A549 treated with CORT108297 at 1 μM for 4 hours (cell line): ENCODE results near the gene SEPTIN6. TPM values are rescaled to one million over a fixed set of nuclear protein-coding genes. Genes with fewer than 3 reads are reported as not detected.

Experiments
- total RNA-seq: library from RNA; stranded (reverse); fragments of 200-300 nt; extraction: Qiagen RNA extraction; gene quantifications from 5 replicates; pipeline ENCODE4 v1.2.3, GENCODE V29; 2022

Gene SEPTIN6
- 8.9 to 11.3 TPM (median 11.0 TPM) in 5 replicates for total RNA-seq

DNA sequence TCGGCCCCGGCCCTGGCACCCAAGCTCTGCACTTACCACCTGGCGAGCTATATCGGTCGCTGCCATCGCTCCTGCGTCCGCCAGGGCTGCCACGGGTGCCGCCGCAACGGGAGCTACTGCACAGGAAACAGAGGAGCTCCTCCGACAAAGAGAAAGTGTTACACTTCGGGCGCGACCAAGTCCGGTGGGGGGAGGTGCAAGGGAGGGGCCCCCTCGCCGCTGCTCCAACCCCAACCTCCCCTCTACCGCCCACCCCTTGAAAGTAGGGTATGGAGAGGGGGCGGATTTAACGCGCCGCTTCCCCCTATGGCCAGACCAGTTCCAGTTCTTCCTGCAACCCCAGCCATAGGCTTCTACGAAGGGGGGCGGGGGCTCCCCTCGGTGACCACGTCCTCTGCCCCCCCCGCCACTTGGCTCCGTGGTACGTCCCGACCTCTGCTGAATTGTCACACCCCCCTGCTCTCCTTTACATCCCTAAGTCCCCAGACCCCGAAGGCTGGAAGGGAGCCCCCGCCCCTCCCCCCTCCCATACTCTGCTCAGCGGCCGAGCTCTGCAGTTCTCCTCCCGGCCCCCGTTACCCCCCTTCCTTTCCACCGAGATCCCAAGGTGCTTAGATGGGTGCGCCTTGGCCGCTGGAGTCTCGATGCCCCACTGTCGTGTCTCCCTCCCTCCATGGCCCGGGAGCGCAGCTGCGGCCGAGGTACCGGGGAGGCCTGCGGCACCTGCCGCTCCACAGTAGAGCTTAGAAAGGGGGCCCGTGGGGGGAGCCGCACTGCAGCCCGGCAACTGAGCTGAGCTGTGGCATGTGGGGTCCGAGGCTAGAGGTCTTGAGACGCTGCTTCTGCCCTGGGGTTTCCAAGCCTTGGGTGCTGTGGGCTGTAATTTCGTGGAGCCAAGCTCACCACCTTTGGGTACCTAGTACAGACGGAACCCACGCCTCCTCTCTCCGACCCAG, at the start of gene SEPTIN6:
Gene SEPTIN6 (minus strand): TSS at position 129 of the 956 bp plus-strand sequence. CDS start 63 bp downstream, at position 66.

Other genes with a start within 250 kb of the SEPTIN6 start
- gene SLC25A5, start 224.7 kb downstream of the SEPTIN6 start, total RNA-seq = 720 to 781 TPM (median 771 TPM) in 5 replicates
- gene STEEP1, start 127.8 kb downstream of the SEPTIN6 start, total RNA-seq = 30.3 to 37.8 TPM (median 31.1 TPM) in 5 replicates
- gene UBE2A, start 118.6 kb downstream of the SEPTIN6 start, total RNA-seq = 132 to 153 TPM (median 138 TPM) in 5 replicates
- gene NKRF, start 86.7 kb downstream of the SEPTIN6 start, total RNA-seq = 16.2 to 19.5 TPM (median 17.0 TPM) in 5 replicates
- gene SOWAHD, start 65.4 kb upstream of the SEPTIN6 start, total RNA-seq = 0.08 to 0.21 TPM (median 0.12 TPM) in 4 of 5 replicates, not detected in the other
- gene RPL39, start 98.5 kb upstream of the SEPTIN6 start, total RNA-seq = 3,339 to 4,891 TPM (median 3,558 TPM) in 5 replicates
- 18.7 to 26.8 TPM (median 19.9 TPM) in 5 replicates for gene UPF3B, start 159.8 kb upstream of the SEPTIN6 start, total RNA-seq
- gene RNF113A, start 178.6 kb upstream of the SEPTIN6 start, total RNA-seq = 27.8 to 33.8 TPM (median 30.2 TPM) in 5 replicates
- gene NDUFA1, start 178.7 kb upstream of the SEPTIN6 start, total RNA-seq = 234 to 342 TPM (median 254 TPM) in 5 replicates
- not detected in 5 replicates for gene AKAP14, start 202.7 kb upstream of the SEPTIN6 start, total RNA-seq